Testis (tissue), 3 donors: ENCODE data around the gene HECTD4. TPM values are rescaled to one million over a fixed set of nuclear protein-coding genes. Genes with fewer than 3 reads are reported as not detected.

Experiments
- DNase-seq: peaks from one replicate; pipeline ENCODE4 v3.0.0-alpha.2; 2019
- H3K27ac ChIP-seq, 2 donors: fragments of 200-600 bp; sonication (generic); one replicate each; pipeline ENCODE4 v1.5.1; 2019
- H3K27me3 ChIP-seq: fragments of 200-600 bp; sonication (generic); one replicate; pipeline ENCODE4 v1.5.1; 2019
- H3K36me3 ChIP-seq: fragments of 200-600 bp; sonication (generic); one replicate; pipeline ENCODE4 v1.5.1; 2017; ENCODE audit warnings: low read depth; ENCODE audit errors: missing control alignments
- H3K4me1 ChIP-seq: fragments of 200-600 bp; sonication (generic); one replicate; pipeline ENCODE4 v1.5.1; 2019
- H3K4me3 ChIP-seq, 2 donors: fragments of 200-600 bp; sonication (generic); one replicate each; pipeline ENCODE4 v1.5.1; 2017 to 2019
- H3K9me3 ChIP-seq: fragments of 200-600 bp; sonication (generic); one replicate; pipeline ENCODE4 v1.5.1; 2017
- CTCF ChIP-seq, 3 experiments: fragments of 450-650 bp in 2 of 3; fragments of 200-600 bp in 1 of 3; sonication (generic) in 1 of 3; IDR thresholded peaks; one replicate each; pipeline ENCODE4 v1.5.1; 2016 to 2019; ENCODE audit warnings: antibody characterized with exemption in 3 of 3, mild to moderate bottlenecking in 2 of 3, moderate library complexity in 1 of 3
- POLR2A ChIP-seq: fragments of 450-650 bp; IDR thresholded peaks from one replicate; pipeline ENCODE4 v1.6.1; 2017; ENCODE audit warnings: antibody characterized with exemption, mild to moderate bottlenecking, moderate library complexity
- WGBS, 2 donors: methylation state at CpG; one replicate each; pipeline ENCODE4 v1.1.5; 2018; 5-methylcytosine and 5-hydroxymethylcytosine counted together
- intact Hi-C: fragments of 100-400 bp; cut with DNase I; formaldehyde crosslinking; loops from one replicate; pipeline ENCODE4 v1.15.1; 2023; ENCODE audit warnings: low total_unique reads
- polyA plus RNA-seq: library from polyadenylated mRNA; stranded (reverse); fragments of 350-450 nt; fragmentation: Illumina TruSeq; extraction: RNeasy Lipid Tissue Mini Kit (QIAGEN cat#74804); gene quantifications from one replicate; pipeline ENCODE4 v1.2.3, GENCODE V29; 2014; ENCODE audit warnings: low read depth, low replicate concordance; ENCODE audit not compliant: insufficient read depth
- total RNA-seq, 2 donors: library from RNA; depleted of rRNA; stranded (reverse); fragments of >200 nt; gene quantifications; one replicate each; pipeline ENCODE4 v1.2.3, GENCODE V29; 2016

HECTD4 gene
- total and polyA plus RNA-seq, 3 donors from 2014 or later = 49.6 to 91.8 (median 68.8) TPM

GRCh38 chr12:112164011-112164660, 218.1 kb downstream of the HECTD4 start:
- Histone ChIP-seq H3K4me3 (no peak overlapping the region), H3K36me3 (no peaks in the 10 kb centered on the region), H3K9me3 (no peaks in the 10 kb centered on the region), H3K27ac (no peak overlapping the region), H3K4me1 (no peaks in the 10 kb centered on the region), H3K27me3 (no peaks in the 10 kb centered on the region)
- DNase-seq = no peak
- WGBS, 2 donors = 94 to 98% methylated on average over 12 to 26 of the region's 26 CpGs
- no peak for TF ChIP-seq POLR2A
- TF ChIP-seq CTCF (IDR thresholded peaks at IDR 0.05) = no peak
- intact Hi-C loops = no loop called here

- H3K27me3 ChIP-seq = no peaks in the 10 kb centered on the region
- WGBS, 2 donors = 96 to 100% methylated on average over 1 to 22 of the region's 22 CpGs
- H3K27ac ChIP-seq = no peak overlapping the region
- no peaks in the 10 kb centered on the region for H3K36me3 ChIP-seq
- no peaks in the 10 kb centered on the region for H3K9me3 ChIP-seq
- intact Hi-C loops = no loop called here
- no peaks in the 10 kb centered on the region for H3K4me1 ChIP-seq
- no peak for TF ChIP-seq POLR2A
- no peak overlapping the region for H3K4me3 ChIP-seq
- DNase-seq = no peak
Observed at GRCh38 chr12:112163471-112163991, 218.7 kb downstream of the HECTD4 start.

GRCh38 chr12:112163056-112163455, 219.2 kb downstream of the HECTD4 start:
- no peak for DNase-seq
- Histone ChIP-seq H3K27ac (no peak overlapping the region), H3K9me3 (no peaks in the 10 kb centered on the region), H3K4me3 (no peak overlapping the region), H3K36me3 (no peaks in the 10 kb centered on the region), H3K4me1 (no peaks in the 10 kb centered on the region), H3K27me3 (no peaks in the 10 kb centered on the region)
- intact Hi-C loops = no loop called here
- TF ChIP-seq POLR2A = no peak
- TF ChIP-seq CTCF (IDR thresholded peaks at IDR 0.05) = no peak
- WGBS, 2 donors = 87 to 90% methylated on average over 3 to 8 of the region's 8 CpGs

DNA sequence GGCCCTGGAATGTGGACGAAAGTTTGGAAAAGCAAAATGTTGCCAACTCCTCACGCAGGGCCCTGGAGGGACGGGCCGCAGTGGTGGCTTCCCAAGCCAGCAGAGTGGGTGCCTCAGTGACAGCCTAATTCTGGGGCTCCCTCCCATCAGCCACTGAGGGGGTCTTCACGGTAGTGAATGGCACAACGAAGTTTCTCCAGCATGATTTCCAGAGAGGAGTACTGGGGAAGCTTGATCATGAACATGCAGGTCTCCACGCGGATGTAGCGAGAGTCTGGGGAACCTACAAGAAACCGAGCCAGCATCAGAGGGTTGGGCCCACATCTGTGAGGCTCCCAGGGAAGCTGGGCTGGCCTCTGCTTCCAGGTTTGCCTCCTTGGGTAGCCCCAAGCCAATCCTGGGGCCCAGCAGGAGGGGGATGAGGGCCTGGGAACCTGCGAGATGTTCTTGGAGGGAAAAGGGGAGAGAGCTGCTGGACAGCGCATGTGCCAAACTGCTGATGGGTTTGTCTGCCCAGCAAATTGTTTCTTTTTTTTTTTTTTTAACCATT, 219.9 kb downstream of the HECTD4 start:
- no peaks in the 10 kb centered on the region for H3K36me3 ChIP-seq
- intact Hi-C loops = no loop called here
- 94 to 95% methylated on average over 12 of the region's 12 CpGs for WGBS, 2 donors

DNA sequence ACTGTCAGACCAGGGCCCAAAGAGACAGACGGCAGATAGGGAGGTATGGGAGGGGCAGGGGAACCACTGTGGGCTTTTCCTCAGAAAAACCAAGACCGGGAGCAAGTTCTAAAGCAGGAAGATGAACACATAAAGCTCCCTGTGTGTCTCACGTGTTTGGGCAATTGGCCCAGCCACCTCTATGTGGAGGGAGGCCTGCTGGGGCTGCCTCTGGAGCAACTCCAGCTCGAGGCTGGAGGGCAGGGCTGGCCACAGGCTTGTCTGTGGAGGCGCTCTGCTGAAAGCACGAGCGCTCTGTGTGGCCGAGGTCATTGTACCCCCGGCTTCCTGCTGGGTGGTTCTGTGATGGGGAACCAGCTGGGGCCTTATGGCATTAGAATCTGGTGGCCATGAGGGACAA, 220.5 kb downstream of the HECTD4 start:
- no peaks in the 10 kb centered on the region for H3K36me3 ChIP-seq
- no peak overlapping the region for H3K27ac ChIP-seq
- no peaks in the 10 kb centered on the region for H3K27me3 ChIP-seq
- intact Hi-C loops = no loop called here
- no peaks in the 10 kb centered on the region for H3K4me1 ChIP-seq
- DNase-seq = no peak
- H3K9me3 ChIP-seq = no peaks in the 10 kb centered on the region
- TF ChIP-seq CTCF (IDR thresholded peaks at IDR 0.05) (no peak), POLR2A (no peak)
- WGBS, 2 donors = 89 to 100% methylated on average over 1 to 9 of the region's 9 CpGs
- no peak overlapping the region for H3K4me3 ChIP-seq

More for the DNA sequence above, 219.9 kb downstream of the HECTD4 start:
- DNase-seq = no peak
- Histone ChIP-seq H3K9me3 (no peaks in the 10 kb centered on the region), H3K27ac (no peak overlapping the region), H3K4me1 (no peaks in the 10 kb centered on the region), H3K27me3 (no peaks in the 10 kb centered on the region), H3K4me3 (no peak overlapping the region)
- TF ChIP-seq POLR2A = no peak
- no peak for TF ChIP-seq CTCF (IDR thresholded peaks at IDR 0.05)
